ENCODE data around the gene BLCAP.
A peak's percentile ranks its signal among the peaks of the same experiment; 100 is the strongest.

DNA sequence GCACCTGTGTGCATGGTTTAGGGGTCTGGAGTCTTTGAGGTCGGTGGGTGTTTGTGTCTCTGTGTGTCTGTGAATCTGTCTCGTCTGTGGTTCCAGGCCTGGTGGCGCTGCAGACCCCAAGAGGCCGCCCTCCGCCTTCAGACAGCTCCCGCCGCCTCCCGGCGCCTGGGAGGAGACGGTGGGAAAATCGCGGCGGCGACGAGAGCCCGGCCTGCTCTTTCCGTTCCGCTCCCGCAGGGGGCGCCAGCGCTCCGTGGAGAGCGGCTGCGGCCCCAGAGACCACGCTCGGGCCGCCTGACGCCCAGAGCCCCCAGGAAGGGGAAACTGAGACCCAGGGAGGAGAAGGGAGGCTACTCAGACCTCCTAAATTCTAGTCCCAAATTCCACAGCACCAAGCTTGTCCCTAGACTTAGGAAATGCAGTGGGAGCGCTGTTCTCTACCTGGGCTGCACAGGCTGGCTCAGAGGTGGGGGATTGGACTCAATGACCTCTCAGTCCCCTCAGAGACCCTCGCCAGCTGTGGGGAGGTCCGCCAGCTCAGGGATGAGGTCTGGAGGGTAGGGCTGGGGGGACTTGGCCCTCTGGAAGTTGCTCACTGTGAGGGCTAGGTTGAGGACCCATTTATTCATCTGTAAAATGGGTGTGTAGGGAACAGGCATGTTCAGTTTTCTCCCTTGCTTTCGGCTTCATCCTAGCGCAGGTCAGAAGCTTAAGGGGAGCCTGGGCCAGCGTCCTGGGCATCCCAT is 36.9 kb upstream of the BLCAP start:
- TF ChIP-seq CTCF (conservative IDR thresholded peaks at IDR 0.05) (peak; percentile 95), EZH2 (IDR thresholded peaks at IDR 0.05; ENCODE audit: low read depth) (no peak)

Data from PC-9 (cell line).